Mononuclear cell (primary cell): ENCODE measurements around the gene OR6S1. TPM values are rescaled to one million over a fixed set of nuclear protein-coding genes. Genes with fewer than 3 reads are reported as not detected.
"Not testable (repeated sequence)": the region's sequence is repeated elsewhere in the genome, so short reads cannot be mapped to it uniquely, and the experiment has no call there.

Experiments used
- H3K27me3 ChIP-seq: 2 replicates; pipeline ENCODE4 v1.6.0; 2011; ENCODE audit warnings: low read length, control low read depth; ENCODE audit not compliant: insufficient read depth
- H3K4me1 ChIP-seq: 2 replicates; pipeline ENCODE4 v1.5.1; 2011; ENCODE audit warnings: mild to moderate bottlenecking, low read length, control low read depth; ENCODE audit not compliant: insufficient read depth
- H3K4me3 ChIP-seq: 2 replicates; pipeline ENCODE4 v1.5.1; 2011; ENCODE audit warnings: mild to moderate bottlenecking, low read length, moderate library complexity
- H3K9me3 ChIP-seq: 2 replicates; pipeline ENCODE4 v1.5.1; 2011; ENCODE audit warnings: low read depth, mild to moderate bottlenecking, control low read depth, low read length
- total RNA-seq: library from RNA; depleted of rRNA; stranded (reverse); fragments of >200 nt; gene quantifications from one replicate; pipeline ENCODE4 v1.2.3, GENCODE V29; 2012

The OR6S1 gene
- total RNA-seq, 1 donor, result not detected

GRCh38 chr14:20612403-20612802, 29.1 kb downstream of the OR6S1 start:
- Histone ChIP-seq H3K27me3 (no peaks in the 10 kb centered on the region), H3K4me3 (no peak overlapping the region), H3K9me3 (no peaks in the 10 kb centered on the region), H3K4me1 (peaks cover 46% of the 10 kb centered on the region)

GRCh38 chr14:20611277-20611676, 30.2 kb downstream of the OR6S1 start:
- Histone ChIP-seq H3K4me3 (no peak overlapping the region), H3K4me1 (peaks cover 46% of the 10 kb centered on the region), H3K9me3 (no peaks in the 10 kb centered on the region), H3K27me3 (no peaks in the 10 kb centered on the region)

- H3K27me3 ChIP-seq, result no peaks in the 10 kb centered on the region
- no peaks in the 10 kb centered on the region for H3K9me3 ChIP-seq
- H3K4me3 ChIP-seq, result peak overlapping the region; percentile 71
- peaks cover 46% of the 10 kb centered on the region for H3K4me1 ChIP-seq
These were observed 31.3 kb downstream of the OR6S1 start for GRCh38 chr14:20610002-20610765.

- Histone ChIP-seq H3K4me1 (peaks cover 43% of the 10 kb centered on the region), H3K27me3 (no peaks in the 10 kb centered on the region), H3K9me3 (no peaks in the 10 kb centered on the region), H3K4me3 (peak overlapping the region; percentile 71)
These were observed 32.1 kb downstream of the OR6S1 start for GRCh38 chr14:20609215-20610001.

- Histone ChIP-seq H3K27me3 (no peaks in the 10 kb centered on the region), H3K4me3 (no peak overlapping the region), H3K4me1 (peaks cover 35% of the 10 kb centered on the region), H3K9me3 (no peaks in the 10 kb centered on the region)
These were observed 32.9 kb downstream of the OR6S1 start for GRCh38 chr14:20608383-20609110.

GRCh38 chr14:20607617-20608016, 33.9 kb downstream of the OR6S1 start:
- Histone ChIP-seq H3K4me3 (no peak overlapping the region), H3K4me1 (peaks cover 25% of the 10 kb centered on the region), H3K27me3 (no peaks in the 10 kb centered on the region), H3K9me3 (no peaks in the 10 kb centered on the region)

- H3K9me3 ChIP-seq, result no peaks in the 10 kb centered on the region
- H3K4me3 ChIP-seq, result no peak overlapping the region
- no peaks in the 10 kb centered on the region for H3K27me3 ChIP-seq
- H3K4me1 ChIP-seq, result peaks cover 18% of the 10 kb centered on the region
These were observed 34.6 kb downstream of the OR6S1 start for GRCh38 chr14:20606902-20607242.

- peaks cover 13% of the 10 kb centered on the region for H3K4me1 ChIP-seq
- no peaks in the 10 kb centered on the region for H3K27me3 ChIP-seq
- H3K9me3 ChIP-seq, result no peaks in the 10 kb centered on the region
- H3K4me3 ChIP-seq, result no peak overlapping the region
These were observed 35.1 kb downstream of the OR6S1 start for GRCh38 chr14:20606190-20606901.

- H3K9me3 ChIP-seq, result no peaks in the 10 kb centered on the region
- no peak overlapping the region for H3K4me3 ChIP-seq
- H3K27me3 ChIP-seq, result no peaks in the 10 kb centered on the region
- peaks cover 1% of the 10 kb centered on the region for H3K4me1 ChIP-seq
These were observed 37.4 kb downstream of the OR6S1 start for GRCh38 chr14:20603813-20604690.

GRCh38 chr14:20602583-20602982, 38.9 kb downstream of the OR6S1 start:
- Histone ChIP-seq H3K4me1 (no peaks in the 10 kb centered on the region), H3K9me3 (no peaks in the 10 kb centered on the region), H3K4me3 (no peak overlapping the region), H3K27me3 (no peaks in the 10 kb centered on the region)

GRCh38 chr14:20601522-20601921, 40.0 kb downstream of the OR6S1 start:
- no peaks in the 10 kb centered on the region for H3K9me3 ChIP-seq
- H3K27me3 ChIP-seq, result no peaks in the 10 kb centered on the region
- H3K4me3 ChIP-seq, result no peak overlapping the region
- no peaks in the 10 kb centered on the region for H3K4me1 ChIP-seq

- Histone ChIP-seq H3K9me3 (no peaks in the 10 kb centered on the region), H3K4me1 (no peaks in the 10 kb centered on the region), H3K4me3 (no peak overlapping the region), H3K27me3 (peaks cover 4% of the 10 kb centered on the region)
These were observed 44.4 kb downstream of the OR6S1 start for GRCh38 chr14:20597108-20597507.

- not testable (repeated sequence) for H3K4me1 ChIP-seq, H3K4me3 ChIP-seq
These were observed 45.8 kb downstream of the OR6S1 start for GRCh38 chr14:20595726-20596125.

GRCh38 chr14:20592574-20592973, 48.9 kb downstream of the OR6S1 start:
- no peaks in the 10 kb centered on the region for H3K9me3 ChIP-seq
- peaks cover 6% of the 10 kb centered on the region for H3K27me3 ChIP-seq
- H3K4me3 ChIP-seq, result no peak overlapping the region
- H3K4me1 ChIP-seq, result no peaks in the 10 kb centered on the region

More at GRCh38 chr14:20595726-20596125, 45.8 kb downstream of the OR6S1 start:
- not testable (repeated sequence) for H3K27me3 ChIP-seq, H3K9me3 ChIP-seq
